HT1080 (cell line): ENCODE results near the gene MYO7A. TPM values are rescaled to one million over a fixed set of nuclear protein-coding genes. Genes with fewer than 3 reads are reported as not detected.

Experiments used
- total RNA-seq: library from RNA; depleted of rRNA; stranded (reverse); fragments of >200 nt; shearing (Covaris generic); gene quantifications from 2 replicates; pipeline ENCODE4 v1.2.3, GENCODE V29; 2014; rRNA removed

Gene MYO7A
- total RNA-seq, 1 experiment from 2014 or later = 0.51 TPM

Other genes with a start within 250 kb of the MYO7A start
- not detected in 2 replicates for gene B3GNT6, start 93.8 kb upstream of the MYO7A start, total RNA-seq
- gene CAPN5, start 61.3 kb upstream of the MYO7A start, total RNA-seq = 9.8 and 12.9 TPM in 2 replicates
- 0.58 TPM in 1 of 2 replicates, not detected in the other for gene OMP, start 25.4 kb upstream of the MYO7A start, total RNA-seq
- not detected in 2 replicates for gene GDPD4, start 173.4 kb downstream of the MYO7A start, total RNA-seq